RWPE2 (cell line): ENCODE data around the gene GTF3C1.

Experiments used
- ATAC-seq: fragments of 200-7000 bp; cut with Tn5 transposase; 3 replicates; pipeline ENCODE4 v1.9.1; 2021; ENCODE audit warnings: low read depth
- DNase-seq: peaks from one replicate; pipeline ENCODE4 v3.0.0-alpha.2; 2020; ENCODE audit warnings: low spot score
- H3K27ac ChIP-seq: fragments of 450-650 bp; 2 replicates; pipeline ENCODE4 v1.5.1; 2017; ENCODE audit warnings: mild to moderate bottlenecking; ENCODE audit not compliant: poor library complexity, severe bottlenecking
- H3K27me3 ChIP-seq: fragments of 250-450 bp; sonication (Bioruptor Pico); 2 replicates; pipeline ENCODE4 v1.5.1; 2021; ENCODE audit warnings: mild to moderate bottlenecking, moderate library complexity; ENCODE audit not compliant: insufficient read depth, poor library complexity, severe bottlenecking
- H3K36me3 ChIP-seq: fragments of 250-450 bp; sonication (Bioruptor Pico); 2 replicates; pipeline ENCODE4 v1.5.1; 2020; ENCODE audit warnings: low read depth, mild to moderate bottlenecking, moderate library complexity
- H3K4me1 ChIP-seq: fragments of 250-450 bp; sonication (Bioruptor Pico); 2 replicates; pipeline ENCODE4 v1.5.1; 2021; ENCODE audit warnings: mild to moderate bottlenecking, moderate library complexity; ENCODE audit not compliant: insufficient read depth, poor library complexity, severe bottlenecking
- H3K4me3 ChIP-seq: fragments of 250-450 bp; sonication (Bioruptor Pico); 2 replicates; pipeline ENCODE4 v1.5.1; 2021; ENCODE audit warnings: mild to moderate bottlenecking, moderate library complexity; ENCODE audit not compliant: severe bottlenecking
- H3K9me3 ChIP-seq: fragments of 250-450 bp; sonication (Bioruptor Pico); 2 replicates; pipeline ENCODE4 v1.5.1; 2021; ENCODE audit warnings: mild to moderate bottlenecking, moderate library complexity; ENCODE audit not compliant: severe bottlenecking
- CTCF ChIP-seq: fragments of 450-650 bp; IDR thresholded peaks from one replicate; pipeline ENCODE4 v1.5.1; 2017; ENCODE audit warnings: mild to moderate bottlenecking, moderate library complexity; ENCODE audit not compliant: poor library complexity, severe bottlenecking

Gene GTF3C1

DNA sequence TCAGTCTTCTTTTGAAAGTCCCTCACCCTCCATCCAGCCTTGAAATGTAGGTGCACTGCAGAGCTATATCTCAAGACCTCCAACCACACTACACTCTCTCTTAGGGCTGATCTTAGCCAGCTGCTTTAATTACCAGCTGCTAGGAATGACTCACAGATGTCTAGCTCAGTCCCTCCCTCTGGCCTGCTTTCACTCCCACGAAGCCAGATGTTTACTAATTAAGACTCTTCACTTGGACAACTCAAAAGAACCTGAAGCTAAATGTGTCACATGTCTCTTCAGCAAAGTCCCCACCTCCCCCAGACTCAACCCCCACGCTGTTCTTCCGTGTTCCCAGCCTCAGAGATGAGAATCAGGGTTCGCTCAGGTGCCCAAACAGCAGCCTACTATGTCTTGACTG, 2.6 kb downstream of the GTF3C1 start:
- no peak overlapping the region for H3K4me3 ChIP-seq
- no peaks in the 10 kb centered on the region for H3K9me3 ChIP-seq
- no peaks in the 10 kb centered on the region for H3K27me3 ChIP-seq
- no peak for TF ChIP-seq CTCF
- DNase-seq (no peak), ATAC-seq (peak; percentile 30; the same call in 2 of the 3 replicates)
- H3K27ac ChIP-seq: peak overlapping the region; percentile 9
- peaks cover 23% of the 10 kb centered on the region for H3K4me1 ChIP-seq
- peaks cover 53% of the 10 kb centered on the region for H3K36me3 ChIP-seq

- H3K27ac ChIP-seq: no peak overlapping the region
- H3K36me3 ChIP-seq: peaks cover 78% of the 10 kb centered on the region
- TF ChIP-seq CTCF: no peak
- H3K4me1 ChIP-seq: peaks cover 20% of the 10 kb centered on the region
- DNase-seq (no peak), ATAC-seq (no peak)
- H3K4me3 ChIP-seq: no peak overlapping the region
- H3K9me3 ChIP-seq: no peaks in the 10 kb centered on the region
- no peaks in the 10 kb centered on the region for H3K27me3 ChIP-seq
These were observed 5.0 kb downstream of the GTF3C1 start for GRCh38 chr16:27544671-27545070.

- no peak overlapping the region for H3K4me3 ChIP-seq
- ATAC-seq (no peak), DNase-seq (no peak)
- TF ChIP-seq CTCF: no peak
- no peak overlapping the region for H3K27ac ChIP-seq
- peaks cover 17% of the 10 kb centered on the region for H3K4me1 ChIP-seq
- H3K27me3 ChIP-seq: no peaks in the 10 kb centered on the region
- H3K36me3 ChIP-seq: peaks cover 83% of the 10 kb centered on the region
- no peaks in the 10 kb centered on the region for H3K9me3 ChIP-seq
These were observed 5.9 kb downstream of the GTF3C1 start for GRCh38 chr16:27543801-27544200.

DNA sequence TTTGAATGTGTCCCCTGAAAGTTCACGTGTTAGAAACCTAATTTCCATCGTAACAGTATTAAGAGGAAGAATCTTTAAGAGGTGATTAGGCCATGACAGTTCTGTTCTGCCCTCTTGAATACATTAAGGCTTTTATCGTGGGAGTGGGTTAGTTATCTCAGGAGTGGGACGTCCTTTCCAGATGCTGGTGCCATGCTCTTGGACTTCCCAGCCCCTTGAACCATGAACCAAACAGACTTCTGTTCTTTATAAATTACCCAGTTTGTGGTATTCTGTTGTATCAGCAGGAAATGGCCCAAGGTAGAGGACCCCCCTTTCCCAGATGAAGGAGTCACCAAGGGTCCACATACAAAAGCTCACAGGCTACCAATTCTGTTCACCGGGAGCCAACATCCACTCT, 10.1 kb downstream of the GTF3C1 start:
- H3K4me3 ChIP-seq: no peak overlapping the region
- ATAC-seq (no peak), DNase-seq (no peak)
- no peak for TF ChIP-seq CTCF
- no peaks in the 10 kb centered on the region for H3K9me3 ChIP-seq
- no peaks in the 10 kb centered on the region for H3K4me1 ChIP-seq
- H3K36me3 ChIP-seq: peaks cover 100% of the 10 kb centered on the region
- no peak overlapping the region for H3K27ac ChIP-seq
- no peaks in the 10 kb centered on the region for H3K27me3 ChIP-seq

GRCh38 chr16:27539120-27539519, 10.6 kb downstream of the GTF3C1 start:
- no peak overlapping the region for H3K4me3 ChIP-seq
- H3K27me3 ChIP-seq: no peaks in the 10 kb centered on the region
- H3K36me3 ChIP-seq: peaks cover 100% of the 10 kb centered on the region
- H3K27ac ChIP-seq: no peak overlapping the region
- no peak for TF ChIP-seq CTCF
- H3K9me3 ChIP-seq: no peaks in the 10 kb centered on the region
- ATAC-seq (no peak), DNase-seq (no peak)
- no peaks in the 10 kb centered on the region for H3K4me1 ChIP-seq
